Smooth muscle cell (in vitro differentiated cells): ENCODE measurements around the gene LCNL1. TPM values are rescaled to one million over a fixed set of nuclear protein-coding genes. Genes with fewer than 3 reads are reported as not detected.

Experiments used
- DNase-seq: peaks from one replicate; lab custom pipeline; 2025; ENCODE audit not compliant: unreplicated experiment; lab: John Stamatoyannopoulos, UW
- H2AFZ ChIP-seq: fragments of 200-600 bp; sonication (generic); 2 replicates; pipeline ENCODE4 v1.6.0; 2016; ENCODE audit warnings: antibody characterized with exemption, low read depth, mild to moderate bottlenecking
- H3F3A ChIP-seq: fragments of 200-600 bp; sonication (generic); 2 replicates; pipeline ENCODE4 v1.6.0; 2017; ENCODE audit warnings: antibody characterized with exemption, low read depth
- H3K27ac ChIP-seq: fragments of 200-600 bp; sonication (generic); 2 replicates; pipeline ENCODE4 v1.5.1; 2016; ENCODE audit warnings: low read depth, mild to moderate bottlenecking
- H3K27me3 ChIP-seq: fragments of 200-600 bp; sonication (generic); 2 replicates; pipeline ENCODE4 v1.6.1; 2016; ENCODE audit warnings: low read depth, mild to moderate bottlenecking
- H3K36me3 ChIP-seq: fragments of 200-600 bp; sonication (generic); 2 replicates; pipeline ENCODE4 v1.5.1; 2016; ENCODE audit warnings: low read depth
- H3K4me1 ChIP-seq: fragments of 200-600 bp; sonication (generic); 2 replicates; pipeline ENCODE4 v1.5.1; 2016; ENCODE audit warnings: low read depth
- H3K4me2 ChIP-seq: fragments of 200-600 bp; sonication (generic); 2 replicates; pipeline ENCODE4 v1.6.0; 2016; ENCODE audit warnings: mild to moderate bottlenecking
- H3K4me3 ChIP-seq: fragments of 200-600 bp; sonication (generic); 2 replicates; pipeline ENCODE4 v1.5.1; 2016; ENCODE audit warnings: mild to moderate bottlenecking
- H3K79me2 ChIP-seq: fragments of 200-600 bp; sonication (generic); 2 replicates; pipeline ENCODE4 v1.6.0; 2016; ENCODE audit warnings: low read depth, mild to moderate bottlenecking
- H3K9ac ChIP-seq: fragments of 200-600 bp; sonication (generic); 2 replicates; pipeline ENCODE4 v1.6.0; 2016; ENCODE audit warnings: low read depth
- H3K9me3 ChIP-seq: fragments of 200-600 bp; sonication (generic); replicated peaks from 2 replicates; pipeline ENCODE4 v1.5.1; 2016; ENCODE audit warnings: low read depth
- H4K20me1 ChIP-seq: fragments of 200-600 bp; sonication (generic); 2 replicates; pipeline ENCODE4 v1.6.0; 2016; ENCODE audit warnings: low read depth
- WGBS: methylation state at CpG from one replicate; pipeline ENCODE4 v1.1.7; 2016; ENCODE audit warnings: low lambda C conversion rate; 5-methylcytosine and 5-hydroxymethylcytosine counted together
- polyA plus RNA-seq: library from polyadenylated mRNA; unstranded; fragments of >200 nt; fragmentation: Nextera tagmentation; extraction: Ambion mirVana; gene quantifications from 2 replicates; pipeline ENCODE4 v1.2.1, GENCODE V29; 2016
- total RNA-seq: library from RNA; depleted of rRNA; stranded (reverse); fragments of >200 nt; gene quantifications from 2 replicates; pipeline ENCODE4 v1.2.3, GENCODE V29; 2014
- TF ChIP-seq, protein P1 (sequence below): fragments of 200-600 bp; sonication (generic); IDR thresholded peaks from 2 replicates; pipeline ENCODE4 v1.5.1; 2017; ENCODE audit warnings: borderline replicate concordance, mild to moderate bottlenecking, antibody characterized with exemption; ENCODE audit not compliant: insufficient read depth, poor library complexity, severe bottlenecking

The LCNL1 gene
- total and polyA plus RNA-seq, 2 experiments from 2014 or later = 0.89 to 1.1 TPM

DNA sequence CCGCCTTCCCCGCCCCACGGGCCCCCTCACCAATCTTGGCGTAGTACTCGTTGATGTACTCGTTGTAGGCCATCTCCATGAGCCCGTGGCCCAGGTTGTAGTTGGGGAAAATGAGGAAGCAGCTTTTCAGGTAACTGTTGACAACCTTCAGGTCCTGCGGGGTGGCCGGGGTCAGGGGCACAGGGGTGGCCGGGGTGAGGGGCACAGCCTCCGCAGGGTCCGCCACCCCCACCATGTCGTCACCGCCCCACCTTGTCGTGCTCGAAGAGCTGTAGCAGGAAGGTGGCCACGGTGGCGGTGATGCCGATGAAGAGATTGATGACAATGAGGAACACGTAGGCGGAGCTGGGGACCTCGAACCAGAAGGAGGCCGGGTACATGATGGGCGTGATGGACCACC lies 28.4 kb downstream of the LCNL1 start:
- Histone ChIP-seq H2AFZ (no peak overlapping the region), H3K9me3 (no peaks in the 10 kb centered on the region), H3F3A (no peaks in the 10 kb centered on the region), H3K4me3 (no peak overlapping the region), H3K27me3 (no peaks in the 10 kb centered on the region), H3K4me1 (no peaks in the 10 kb centered on the region), H3K79me2 (no peaks in the 10 kb centered on the region), H3K36me3 (no peaks in the 10 kb centered on the region), H3K27ac (no peak overlapping the region), H3K9ac (no peak overlapping the region), H4K20me1 (no peaks in the 10 kb centered on the region), H3K4me2 (no peak overlapping the region)
- 96% methylated on average over 15 of the region's 24 CpGs for WGBS
- TF ChIP-seq, protein P1, sequence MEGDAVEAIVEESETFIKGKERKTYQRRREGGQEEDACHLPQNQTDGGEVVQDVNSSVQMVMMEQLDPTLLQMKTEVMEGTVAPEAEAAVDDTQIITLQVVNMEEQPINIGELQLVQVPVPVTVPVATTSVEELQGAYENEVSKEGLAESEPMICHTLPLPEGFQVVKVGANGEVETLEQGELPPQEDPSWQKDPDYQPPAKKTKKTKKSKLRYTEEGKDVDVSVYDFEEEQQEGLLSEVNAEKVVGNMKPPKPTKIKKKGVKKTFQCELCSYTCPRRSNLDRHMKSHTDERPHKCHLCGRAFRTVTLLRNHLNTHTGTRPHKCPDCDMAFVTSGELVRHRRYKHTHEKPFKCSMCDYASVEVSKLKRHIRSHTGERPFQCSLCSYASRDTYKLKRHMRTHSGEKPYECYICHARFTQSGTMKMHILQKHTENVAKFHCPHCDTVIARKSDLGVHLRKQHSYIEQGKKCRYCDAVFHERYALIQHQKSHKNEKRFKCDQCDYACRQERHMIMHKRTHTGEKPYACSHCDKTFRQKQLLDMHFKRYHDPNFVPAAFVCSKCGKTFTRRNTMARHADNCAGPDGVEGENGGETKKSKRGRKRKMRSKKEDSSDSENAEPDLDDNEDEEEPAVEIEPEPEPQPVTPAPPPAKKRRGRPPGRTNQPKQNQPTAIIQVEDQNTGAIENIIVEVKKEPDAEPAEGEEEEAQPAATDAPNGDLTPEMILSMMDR = no peak
- DNase-seq = no peak

DNA sequence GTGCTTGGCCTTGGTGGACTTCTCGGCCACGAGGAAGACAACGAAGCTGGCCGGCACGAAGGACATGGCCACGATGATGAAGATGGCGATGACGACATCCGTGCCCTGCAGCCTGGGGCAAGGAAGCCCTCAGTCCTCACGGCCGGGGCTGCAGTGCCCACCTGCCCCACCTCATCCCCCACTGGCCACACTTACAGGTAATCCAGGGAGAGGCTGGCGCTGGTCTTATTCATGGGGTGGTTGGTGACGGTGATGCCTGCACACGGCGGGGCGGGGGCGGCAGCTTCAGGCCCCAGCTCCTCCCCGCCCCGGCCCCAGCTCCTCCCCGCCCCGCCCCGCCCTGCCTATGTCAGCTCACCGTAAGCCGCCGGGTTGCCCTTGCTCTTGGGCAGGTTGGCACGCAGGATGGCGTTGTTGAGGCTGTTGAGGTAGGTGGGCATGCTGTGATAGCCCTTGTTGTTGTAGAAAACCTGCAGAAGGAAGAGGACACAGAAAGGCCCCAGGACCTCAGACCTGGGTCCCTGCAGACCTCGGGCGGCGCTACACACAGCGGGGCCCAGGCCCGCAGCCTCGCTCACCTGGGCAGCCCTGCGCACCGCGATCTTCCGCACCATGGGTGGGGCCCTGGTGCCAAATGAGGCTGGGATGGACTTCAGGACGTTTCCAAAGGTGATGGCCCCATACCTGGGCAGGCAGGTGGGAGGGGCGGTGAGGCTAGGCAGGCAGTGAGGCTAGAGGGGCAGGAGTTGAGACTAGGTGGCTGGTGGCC lies 29.3 kb downstream of the LCNL1 start:
- H3K79me2 ChIP-seq = no peaks in the 10 kb centered on the region
- 96% methylated on average over 27 of the region's 39 CpGs for WGBS
- TF ChIP-seq, protein P1 = no peak

DNA sequence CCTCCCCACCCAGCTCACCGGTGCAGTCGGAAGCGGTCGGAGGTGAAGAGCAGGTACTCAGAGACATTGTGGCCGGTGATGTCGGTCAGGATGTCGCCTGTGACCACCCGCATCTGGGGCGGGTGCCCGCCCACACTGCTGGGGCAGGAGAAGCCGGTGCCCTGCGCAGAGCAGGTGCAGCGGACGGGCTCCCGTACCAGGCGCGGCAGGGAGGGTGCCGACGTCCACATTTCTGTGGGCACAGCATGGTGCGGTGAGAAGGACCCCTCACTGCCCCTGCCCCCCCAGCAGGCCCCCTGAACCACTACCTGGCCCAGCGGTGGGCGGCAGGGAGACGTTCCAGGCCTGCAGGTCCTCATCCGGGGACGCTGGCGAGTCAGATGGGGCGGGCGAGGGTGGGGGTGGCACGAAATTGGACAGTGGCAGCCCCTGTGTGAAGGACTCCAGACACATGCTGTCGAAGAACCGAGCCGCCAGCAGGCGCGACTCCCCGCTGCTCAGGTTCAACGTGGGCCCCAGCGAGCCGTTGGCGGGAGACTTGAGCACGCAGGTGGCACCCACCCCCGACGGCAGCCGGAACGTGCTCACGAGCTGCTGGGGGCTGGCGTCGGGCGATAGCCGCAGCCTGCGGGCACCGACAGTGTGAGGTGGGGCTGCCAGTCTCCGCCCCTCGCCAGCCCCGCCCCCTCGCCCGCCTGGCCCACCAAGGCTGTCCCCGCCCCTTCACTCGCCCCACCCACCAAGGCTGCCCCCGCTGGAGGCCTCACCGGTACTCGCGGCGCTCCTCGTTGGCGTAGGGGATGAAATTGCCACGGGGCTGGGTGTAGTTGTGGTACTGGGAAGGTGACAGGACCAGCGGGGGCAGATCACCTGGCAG lies 30.1 kb downstream of the LCNL1 start:
- Histone ChIP-seq H3K9me3 (no peaks in the 10 kb centered on the region), H3K79me2 (no peaks in the 10 kb centered on the region), H3F3A (no peaks in the 10 kb centered on the region), H3K9ac (no peak overlapping the region), H4K20me1 (no peaks in the 10 kb centered on the region), H3K4me1 (no peaks in the 10 kb centered on the region), H3K4me3 (no peak overlapping the region), H3K4me2 (no peak overlapping the region), H3K36me3 (no peaks in the 10 kb centered on the region), H3K27ac (no peak overlapping the region), H3K27me3 (no peaks in the 10 kb centered on the region), H2AFZ (no peak overlapping the region)
- TF ChIP-seq, protein P1 = no peak
- WGBS = 86% methylated on average over 33 of the region's 67 CpGs
- DNase-seq = no peak

More for the DNA sequence above, 29.3 kb downstream of the LCNL1 start:
- DNase-seq = no peak
- Histone ChIP-seq H3K4me2 (no peak overlapping the region), H3K4me1 (no peaks in the 10 kb centered on the region), H3K9me3 (no peaks in the 10 kb centered on the region), H3K36me3 (no peaks in the 10 kb centered on the region), H3K9ac (no peak overlapping the region), H4K20me1 (no peaks in the 10 kb centered on the region), H3F3A (no peaks in the 10 kb centered on the region), H3K27me3 (no peaks in the 10 kb centered on the region), H2AFZ (no peak overlapping the region), H3K27ac (no peak overlapping the region), H3K4me3 (no peak overlapping the region)
